Skin epidermis (tissue), 12 donors: ENCODE data around the gene TNFAIP6.
"Not testable (repeated sequence)": the region's sequence is repeated elsewhere in the genome, so short reads cannot be mapped to it uniquely, and the experiment has no call there.

Experiments
- H3K27ac ChIP-seq, 21 experiments: fragments of 200-600 bp; sonication (generic) in 11 of 21; one replicate each; pipeline ENCODE4 v1.5.0; 2020; ENCODE audit warnings: mild to moderate bottlenecking in 3 of 21, inconsistent platforms in 2 of 21, moderate library complexity in 2 of 21
- H3K4me3 ChIP-seq, 7 experiments: fragments of 200-600 bp; sonication (generic) in 2 of 7; one replicate each; pipeline ENCODE4 v1.5.0; 2020; ENCODE audit warnings: inconsistent platforms in 2 of 7, mild to moderate bottlenecking in 2 of 7, moderate library complexity in 1 of 7

The TNFAIP6 gene

GRCh38 chr2:151408788-151409600 lies 51.6 kb downstream of the TNFAIP6 start:
- Histone ChIP-seq H3K4me3 (peak overlapping the region in 6 of 7 experiments; percentile 57 to 100 (median 96)), H3K27ac (peak overlapping the region in 13 of 21 experiments; percentile 79 to 98 (median 93))

GRCh38 chr2:151409601-151410484 lies 52.5 kb downstream of the TNFAIP6 start, which contains the start of gene RIF1:
RIF1 (plus strand) TSS chr2:151409902; CDS start chr2:151410424, 522 bp downstream.
- Histone ChIP-seq H3K27ac (peak within 1 kb of the TSS; percentile 78 to 98 (median 92)), H3K4me3 (peak within 1 kb of the TSS; percentile 57 to 100 (median 96))

GRCh38 chr2:151410485-151410834 lies 53.1 kb downstream of the TNFAIP6 start:
- Histone ChIP-seq H3K4me3 (peak overlapping the region; percentile 57 to 100 (median 96)), H3K27ac (peak overlapping the region; percentile 78 to 98 (median 92))

- Histone ChIP-seq H3K27ac (no peak overlapping the region), H3K4me3 (no peak overlapping the region)
Observed at GRCh38 chr2:151417650-151418049, 60.3 kb downstream of the TNFAIP6 start.

- not testable (repeated sequence) for H3K27ac ChIP-seq, H3K4me3 ChIP-seq
Observed at GRCh38 chr2:151421681-151422080, 64.3 kb downstream of the TNFAIP6 start.

- peak overlapping the region in 1 of 21 experiments; percentile 3 for H3K27ac ChIP-seq
Observed at GRCh38 chr2:151422917-151423439, 65.6 kb downstream of the TNFAIP6 start.

GRCh38 chr2:151423760-151424159 lies 66.4 kb downstream of the TNFAIP6 start:
- Histone ChIP-seq H3K27ac (peak overlapping the region in 3 of 21 experiments; percentile 1 to 43 (median 5)), H3K4me3 (no peak overlapping the region)

More at GRCh38 chr2:151422917-151423439, 65.6 kb downstream of the TNFAIP6 start:
- no peak overlapping the region for H3K4me3 ChIP-seq
